Measurements from ENCODE around the gene SLC25A13. TPM values are rescaled to one million over a fixed set of nuclear protein-coding genes. Genes with fewer than 3 reads are reported as not detected.

SLC25A13 gene
- total and polyA plus RNA-seq, 2 of the 8 experiments (the other 6 are each of a cell fraction or from before 2014, with no cell fraction given) = 30.8 to 85.4 TPM

- Histone ChIP-seq H3K9me3 (ENCODE audit: insufficient read depth in 2 of 2, low read depth in 1 of 2, low read length in 1 of 2) (no peaks in the 10 kb centered on the region), H2AFZ (ENCODE audit: low read length) (no peak overlapping the region), H4K20me1 (replicated peaks in 1 of 2; ENCODE audit: control insufficient read depth in 1 of 2, insufficient read depth in 2 of 2, low read length in 2 of 2) (peaks cover 0 to 7% of the 10 kb centered on the region in 2 experiments), H4K5ac (ENCODE audit: insufficient read length, low read depth, low read length) (no peak overlapping the region), H3K14ac (ENCODE audit: insufficient read length) (no peak overlapping the region), H3K27me3 (replicated peaks in 1 of 4; ENCODE audit: control insufficient read depth in 3 of 4, extremely low read depth in 1 of 4, insufficient read depth in 3 of 4, low read length in 3 of 4) (no peaks in the 10 kb centered on the region), H3K79me1 (ENCODE audit: low read depth, low read length) (no peaks in the 10 kb centered on the region), H2AK5ac (ENCODE audit: low read depth, low read length) (no peak overlapping the region), H2BK15ac (ENCODE audit: low read length) (no peak overlapping the region), H3K56ac (replicated peaks; ENCODE audit: insufficient read length, low read depth, low read length) (no peak overlapping the region), H3K4me1 (replicated peaks in 1 of 4; ENCODE audit: control insufficient read depth in 3 of 4, insufficient read depth in 4 of 4, low read length in 3 of 4) (peaks cover 0 to 4% (median under 1%) of the 10 kb centered on the region in 4 experiments; a peak in 3 of 7 replicates), H3K9ac (replicated peaks in 1 of 4; ENCODE audit: extremely low read depth in 1 of 4, low read depth in 3 of 4, low read length in 3 of 4) (no peak overlapping the region), H2BK5ac (ENCODE audit: low read depth, low read length) (no peak overlapping the region), H2BK12ac (ENCODE audit: low read depth, low read length) (no peak overlapping the region), H3K27ac (ENCODE audit: low read depth, low read length) (no peak overlapping the region), H3K23me2 (ENCODE audit: low read depth, low read length) (no peaks in the 10 kb centered on the region), H3K23ac (ENCODE audit: insufficient read length) (no peak overlapping the region), H3K4me3 (ENCODE audit: extremely low read depth in 1 of 4, insufficient read depth in 2 of 4, low read depth in 3 of 4, low read length in 4 of 4) (no peak overlapping the region), H4K91ac (replicated peaks; ENCODE audit: insufficient read length, low read length) (no peak overlapping the region), H3K4me2 (ENCODE audit: insufficient read depth in 1 of 2, low read depth in 2 of 2, low read length in 2 of 2) (no peak overlapping the region), H3K79me2 (ENCODE audit: control insufficient read depth in 1 of 2, insufficient read depth in 2 of 2, low read length in 2 of 2) (no peaks in the 10 kb centered on the region), H3K4ac (replicated peaks; ENCODE audit: insufficient read length, low read depth, low read length) (no peak overlapping the region), H3K18ac (ENCODE audit: extremely low read depth, low read length) (no peak overlapping the region), H2BK120ac (replicated peaks; ENCODE audit: low read depth, low read length) (no peak overlapping the region), H4K8ac (ENCODE audit: extremely low read depth, insufficient read depth, low read length) (no peak overlapping the region), H2BK20ac (ENCODE audit: low read length) (no peak overlapping the region), H3K36me3 (ENCODE audit: control insufficient read depth in 2 of 4, insufficient read depth in 4 of 4, low read length in 3 of 4) (peaks cover 0 to 3% (median 0%) of the 10 kb centered on the region in 4 experiments; a peak in 1 of 8 replicates)
- FAIRE-seq = no peak
- no peak for DNase-seq (ENCODE audit: low read depth in 1 of 2, low spot score in 2 of 2)
- 98% methylated on average over 3 of the region's 3 CpGs; no CpG with 5 or more reads in 1 of the 2 experiments for WGBS, 2 experiments (ENCODE audit: extremely low coverage in 1 of 2, insufficient coverage in 1 of 2, insufficient read length in 1 of 2, insufficient replicate concordance in 2 of 2, low coverage in 1 of 2, low lambda C conversion rate in 2 of 2, missing lambda C conversion rate in 1 of 2)
- CTCF ChIA-PET (ENCODE audit: partially characterized antibody) = interaction anchor here (1.0 to 1.1 kb wide), 2 partner anchors 14 to 22 kb away, joined by 3 read pairs; no protein-coding TSS in a partner anchor
- POLR2A ChIA-PET (ENCODE audit: partially characterized antibody) = interaction anchor here (1.0 kb wide), 1 partner anchor 115 kb away, joined by 3 read pairs; no protein-coding TSS in a partner anchor
- TF ChIP-seq SRF (IDR thresholded peaks at IDR 0.05; ENCODE audit: low read depth, low read length) = no peak
- TF ChIP-seq SIRT6 (IDR thresholded peaks at IDR 0.05; ENCODE audit: low read length) = no peak
- no peak for TF ChIP-seq POLR2A (IDR thresholded peaks at IDR 0.05; ENCODE audit: control extremely low read depth in 1 of 2, low read depth in 2 of 2, low read length in 2 of 2)
- no peak for TF ChIP-seq TEAD4 (IDR thresholded peaks at IDR 0.05; ENCODE audit: low read depth, low read length)
- TF ChIP-seq HDAC2 (IDR thresholded peaks at IDR 0.05; ENCODE audit: borderline replicate concordance in 1 of 2, low read depth in 2 of 2, low read length in 2 of 2) = no peak
These were observed 144.5 kb downstream of the SLC25A13 start for GRCh38 chr7:96177353-96177752.

Data from H1 (cell line).